IMR-90 (cell line): ENCODE results near the gene KAT7. TPM values are rescaled to one million over a fixed set of nuclear protein-coding genes. Genes with fewer than 3 reads are reported as not detected.
A peak's percentile ranks its signal among the peaks of the same experiment; 100 is the strongest.

Source experiments
- ATAC-seq: fragments of 200-7000 bp; cut with Tn5 transposase; 2 replicates; pipeline ENCODE4 v1.9.1; 2020; ENCODE audit warnings: low read depth, mild to moderate bottlenecking, moderate library complexity
- BruUV-seq: library from RNA; stranded (reverse); fragments of 400-500 nt; replicated peaks from 2 replicates; lab custom pipeline; 2021; lab: Mats Ljungman, UMichigan
- CTCF ChIA-PET: fragments of 300-600 bp; formaldehyde crosslinking; extraction: SDS; loops from one replicate; lab custom pipeline; 2021; ENCODE audit warnings: antibody characterized with exemption; lab: Yijun Ruan, JAX
- POLR2A ChIA-PET: fragments of 300-600 bp; sonication (Branson Sonifier 250); formaldehyde crosslinking; loops from one replicate; lab custom pipeline; 2022; ENCODE audit warnings: antibody characterized with exemption; ENCODE audit not compliant: unreplicated experiment; lab: Charles Lee
- DNase-seq: peaks from one replicate; pipeline ENCODE4 v3.0.0; 2013
- H2AFZ ChIP-seq: replicated peaks from 2 replicates; pipeline ENCODE3; 2013; ENCODE audit warnings: low read length, mild to moderate bottlenecking; ENCODE audit not compliant: poor library complexity
- H2AK5ac ChIP-seq: 2 replicates; pipeline ENCODE4 v1.6.1; 2013; ENCODE audit warnings: low read depth, low read length, inconsistent platforms
- H2AK9ac ChIP-seq: replicated peaks from 2 replicates; pipeline ENCODE3; 2013; ENCODE audit warnings: mild to moderate bottlenecking, low read depth, low read length, moderate library complexity; ENCODE audit not compliant: poor library complexity
- H2BK120ac ChIP-seq: 2 replicates; pipeline ENCODE4 v1.6.1; 2013; ENCODE audit warnings: low read depth, low read length, inconsistent platforms
- H2BK15ac ChIP-seq: 3 replicates; pipeline ENCODE4 v1.6.1; 2013; ENCODE audit warnings: low read depth, low read length, inconsistent platforms
- H2BK20ac ChIP-seq: 2 replicates; pipeline ENCODE4 v1.6.1; 2013; ENCODE audit warnings: low read depth, mild to moderate bottlenecking, inconsistent platforms, low read length, moderate library complexity
- H2BK5ac ChIP-seq: 2 replicates; pipeline ENCODE4 v1.6.1; 2013; ENCODE audit warnings: mild to moderate bottlenecking, low read depth, low read length, inconsistent platforms; ENCODE audit not compliant: poor library complexity, severe bottlenecking
- H3K14ac ChIP-seq: replicated peaks from 2 replicates; pipeline ENCODE4 v1.6.1; 2013; ENCODE audit warnings: low read depth, low read length, inconsistent platforms
- H3K18ac ChIP-seq: 2 replicates; pipeline ENCODE4 v1.6.1; 2013; ENCODE audit warnings: low read depth, low read length, control low read depth
- H3K23ac ChIP-seq: 2 replicates; pipeline ENCODE4 v1.6.1; 2013; ENCODE audit warnings: low read depth, low read length, inconsistent platforms
- H3K27ac ChIP-seq: 2 replicates; pipeline ENCODE4 v1.5.1; 2013; ENCODE audit warnings: mild to moderate bottlenecking, control low read depth, low read length; ENCODE audit not compliant: insufficient read depth
- H3K27me3 ChIP-seq: 2 replicates; pipeline ENCODE4 v1.6.1; 2013; ENCODE audit warnings: low read length; ENCODE audit not compliant: control insufficient read depth, insufficient read depth
- H3K36me3 ChIP-seq: 2 replicates; pipeline ENCODE4 v1.6.1; 2013; ENCODE audit warnings: low read length, mixed read lengths; ENCODE audit not compliant: control insufficient read depth, insufficient read depth
- H3K4ac ChIP-seq: 2 replicates; pipeline ENCODE4 v1.6.1; 2013; ENCODE audit warnings: low read depth, low read length, inconsistent platforms
- H3K4me1 ChIP-seq: 2 replicates; pipeline ENCODE4 v1.6.1; 2013; ENCODE audit warnings: low read length, mixed read lengths; ENCODE audit not compliant: control insufficient read depth, insufficient read depth
- H3K4me2 ChIP-seq: 2 replicates; pipeline ENCODE4 v1.6.1; 2013; ENCODE audit warnings: low read depth, mild to moderate bottlenecking, control low read depth, low read length, moderate library complexity
- H3K4me3 ChIP-seq: 2 replicates; pipeline ENCODE4 v1.5.1; 2013; ENCODE audit warnings: low read depth, mild to moderate bottlenecking, control low read depth, low read length, moderate library complexity; ENCODE audit not compliant: insufficient read depth
- H3K56ac ChIP-seq: 2 replicates; pipeline ENCODE4 v1.6.1; 2013; ENCODE audit warnings: low read length, inconsistent platforms; ENCODE audit not compliant: insufficient read depth; ENCODE audit errors: extremely low read depth
- H3K79me1 ChIP-seq, 2 experiments: 2 replicates each; pipeline ENCODE4 v1.6.1; 2013; ENCODE audit warnings: low read length in 2 of 2, inconsistent platforms in 1 of 2, low read depth in 1 of 2
- H3K9ac ChIP-seq: 2 replicates; pipeline ENCODE4 v1.6.1; 2013; ENCODE audit warnings: low read depth, low read length, control low read depth
- H3K9me1 ChIP-seq: 2 replicates; pipeline ENCODE4 v1.6.1; 2013; ENCODE audit warnings: low read length, inconsistent platforms; ENCODE audit not compliant: insufficient read depth
- H3K9me3 ChIP-seq: 2 replicates; pipeline ENCODE4 v1.6.1; 2013; ENCODE audit warnings: low read length; ENCODE audit not compliant: control insufficient read depth, insufficient read depth
- H4K20me1 ChIP-seq: 2 replicates; pipeline ENCODE4 v1.6.1; 2013; ENCODE audit warnings: low read length, inconsistent platforms; ENCODE audit not compliant: insufficient read depth
- H4K5ac ChIP-seq: 2 replicates; pipeline ENCODE4 v1.6.1; 2013; ENCODE audit warnings: mild to moderate bottlenecking, low read depth, low read length, control low read depth
- H4K8ac ChIP-seq, 2 experiments: 2 replicates each; pipeline ENCODE4 v1.6.1; 2013; ENCODE audit warnings: low read depth in 2 of 2, low read length in 2 of 2, control low read depth in 1 of 2, inconsistent platforms in 1 of 2
- H4K91ac ChIP-seq: 2 replicates; pipeline ENCODE4 v1.6.1; 2013; ENCODE audit warnings: low read depth, low read length, inconsistent platforms; ENCODE audit not compliant: insufficient read depth
- BHLHE40 ChIP-seq: fragments of 150-350 bp; IDR thresholded peaks from 2 replicates; pipeline ENCODE4 v1.6.1; 2016; ENCODE audit warnings: mild to moderate bottlenecking, low read depth, low read length
- CHD1 ChIP-seq: IDR thresholded peaks from 2 replicates; pipeline ENCODE4 v1.6.1; 2012; ENCODE audit warnings: low read depth, low read length, improper control_type of control experiment
- CTCF ChIP-seq: conservative IDR thresholded peaks from 2 replicates; pipeline ENCODE4 v1.5.1; 2012; ENCODE audit warnings: mild to moderate bottlenecking, low read depth, low read length, improper control_type of control experiment
- MXI1 ChIP-seq: IDR thresholded peaks from 2 replicates; pipeline ENCODE4 v1.6.1; 2012; ENCODE audit warnings: low read depth, mild to moderate bottlenecking, low read length, moderate library complexity, borderline replicate concordance
- RAD21 ChIP-seq: IDR thresholded peaks from 2 replicates; pipeline ENCODE4 v1.6.1; 2012; ENCODE audit warnings: low read length, improper control_type of control experiment
- RCOR1 ChIP-seq: IDR thresholded peaks from 2 replicates; pipeline ENCODE4 v1.6.1; 2012; ENCODE audit warnings: mild to moderate bottlenecking, low read length, improper control_type of control experiment; ENCODE audit not compliant: insufficient replicate concordance
- RFX5 ChIP-seq: IDR thresholded peaks from 2 replicates; pipeline ENCODE4 v1.8.0; 2012; ENCODE audit warnings: low read depth, mild to moderate bottlenecking, low read length, moderate library complexity
- SMC3 ChIP-seq: fragments of 150-350 bp; IDR thresholded peaks from 2 replicates; pipeline ENCODE4 v1.6.1; 2016; ENCODE audit warnings: low read depth, mild to moderate bottlenecking, antibody characterized with exemption, low read length, moderate library complexity
- WGBS, 2 experiments: methylation state at CpG; one replicate each; pipeline versions ENCODE4 v1.1.5 to v1.1.7; 2013; ENCODE audit warnings: missing lambda C conversion rate in 2 of 2; ENCODE audit not compliant: insufficient read length in 1 of 2; ENCODE audit errors: extremely low coverage in 2 of 2; 5-methylcytosine and 5-hydroxymethylcytosine counted together
- dilution Hi-C: fragments of 300-500 bp; cut with HindIII; formaldehyde crosslinking; loops from one replicate; pipeline ENCODE4 v1.14.3; 2018; ENCODE audit warnings: low sequenced_read_pairs; ENCODE audit not compliant: unreplicated experiment
- in situ Hi-C: fragments of 300-500 bp; cut with MboI; formaldehyde crosslinking; loops from 3 replicates; pipeline ENCODE4 v1.14.3; 2019; ENCODE audit warnings: low sequenced_read_pairs, inconsistent platforms, mixed read lengths
- intact Hi-C: fragments of 100-400 bp; cut with micrococcal nuclease; formaldehyde crosslinking; loops from 2 replicates; pipeline ENCODE4 v1.10.0; 2022
- polyA plus RNA-seq, 3 experiments: library from polyadenylated mRNA; depleted of rRNA; stranded (reverse); fragments of >200 nt; gene quantifications; 2 replicates each; pipeline ENCODE4 v1.2.3, GENCODE V29; 2012; ENCODE audit warnings: low replicate concordance in 1 of 3
- total RNA-seq: library from RNA; depleted of rRNA; stranded (reverse); fragments of >200 nt; gene quantifications from 2 replicates; pipeline ENCODE4 v1.2.3, GENCODE V29; 2012

The KAT7 gene
- total and polyA plus RNA-seq, 2 of the 4 experiments (the other 2 are of a cell fraction), result 16.9 to 21.9 TPM

GRCh38 chr17:49880291-49881053, 92.0 kb downstream of the KAT7 start:
- H3K9me1 ChIP-seq, result no peaks in the 10 kb centered on the region
- CTCF ChIA-PET, result interaction anchor here (0.5 to 1.2 kb wide), 3 partner anchors 25 to 73 kb away, joined by 3 to 4 read pairs (median 4); no protein-coding TSS in a partner anchor
- peaks cover 73% of the 10 kb centered on the region for H3K27me3 ChIP-seq
- no peak overlapping the region for H3K27ac ChIP-seq
- H4K8ac ChIP-seq, result no peak overlapping the region
- H4K20me1 ChIP-seq, result no peaks in the 10 kb centered on the region
- no peaks in the 10 kb centered on the region for H3K36me3 ChIP-seq
- intact Hi-C loops, result loop anchor here (1.0 kb wide), 1 partner anchor 118 kb away; no protein-coding TSS in a partner anchor
- dilution Hi-C loops, result no loop called here
- no peak overlapping the region; the same call in 1 of the 2 replicates for H3K4me2 ChIP-seq
- no peak overlapping the region for H3K9ac ChIP-seq
- H3K4ac ChIP-seq, result no peak overlapping the region
- peak overlapping the region; percentile 87 for H2AFZ ChIP-seq
- H3K14ac ChIP-seq, result no peak overlapping the region
- H3K4me3 ChIP-seq, result no peak overlapping the region
- no peak overlapping the region for H3K18ac ChIP-seq
- no peak overlapping the region for H3K56ac ChIP-seq
- no peak overlapping the region for H2BK5ac ChIP-seq
- H4K5ac ChIP-seq, result no peak overlapping the region
- H2AK5ac ChIP-seq, result no peak overlapping the region
- H3K23ac ChIP-seq, result no peak overlapping the region
- no peaks in the 10 kb centered on the region for H3K4me1 ChIP-seq
- no peaks in the 10 kb centered on the region for H3K79me1 ChIP-seq
- no peaks in the 10 kb centered on the region; the same call in 1 of the 2 replicates for H3K9me3 ChIP-seq
- in situ Hi-C loops, result loop anchor here (25.0 kb wide), 1 partner anchor 432 kb away; no protein-coding TSS in a partner anchor
- POLR2A ChIA-PET, result no interaction called here
- DNase-seq, result peak; percentile 44
- no peak overlapping the region for H2AK9ac ChIP-seq
- peak; percentile 100 for ATAC-seq
- no peak overlapping the region for H4K91ac ChIP-seq
- WGBS, 2 experiments, result 15% methylated on average over 14 of the region's 41 CpGs; no CpG with 5 or more reads in 1 of the 2 experiments
- H2BK20ac ChIP-seq, result no peak overlapping the region
- H2BK15ac ChIP-seq, result no peak overlapping the region
- H2BK120ac ChIP-seq, result no peak overlapping the region
- BruUV-seq, result no TSS peak
- peak; percentile 51; the same call in 1 of the 2 replicates for TF ChIP-seq SMC3
- peak; percentile 73 for TF ChIP-seq RAD21
- no peak for TF ChIP-seq RFX5
- TF ChIP-seq MXI1, result no peak
- TF ChIP-seq RCOR1, result no peak
- TF ChIP-seq CTCF, result peak; percentile 77
- TF ChIP-seq BHLHE40, result no peak
- TF ChIP-seq CHD1, result no peak
